ENCODE measurements around the gene TBC1D5.

The TBC1D5 gene

GRCh38 chr3:17260257-17260656, 482.2 kb downstream of the TBC1D5 start:
- DNase-seq: no peak

DNA sequence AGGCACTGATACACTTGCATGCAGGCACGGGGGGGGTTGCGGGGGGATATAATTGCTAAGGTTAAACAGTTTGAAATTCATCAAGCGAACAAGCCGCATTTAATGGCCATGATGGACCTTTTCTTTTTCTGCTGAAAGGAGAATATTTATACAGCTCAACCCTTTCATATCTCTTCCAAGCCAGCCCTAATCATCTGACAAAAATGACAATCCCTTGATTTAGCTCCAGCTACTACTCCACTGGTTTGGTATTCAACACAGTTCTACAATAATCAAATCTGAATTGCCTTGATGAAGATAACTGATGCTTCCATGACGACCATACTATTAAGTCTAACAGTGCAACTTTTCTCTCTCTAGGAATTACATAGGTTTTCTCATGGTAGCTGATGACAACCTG, 482.7 kb downstream of the TBC1D5 start:
- DNase-seq: no peak

DNA sequence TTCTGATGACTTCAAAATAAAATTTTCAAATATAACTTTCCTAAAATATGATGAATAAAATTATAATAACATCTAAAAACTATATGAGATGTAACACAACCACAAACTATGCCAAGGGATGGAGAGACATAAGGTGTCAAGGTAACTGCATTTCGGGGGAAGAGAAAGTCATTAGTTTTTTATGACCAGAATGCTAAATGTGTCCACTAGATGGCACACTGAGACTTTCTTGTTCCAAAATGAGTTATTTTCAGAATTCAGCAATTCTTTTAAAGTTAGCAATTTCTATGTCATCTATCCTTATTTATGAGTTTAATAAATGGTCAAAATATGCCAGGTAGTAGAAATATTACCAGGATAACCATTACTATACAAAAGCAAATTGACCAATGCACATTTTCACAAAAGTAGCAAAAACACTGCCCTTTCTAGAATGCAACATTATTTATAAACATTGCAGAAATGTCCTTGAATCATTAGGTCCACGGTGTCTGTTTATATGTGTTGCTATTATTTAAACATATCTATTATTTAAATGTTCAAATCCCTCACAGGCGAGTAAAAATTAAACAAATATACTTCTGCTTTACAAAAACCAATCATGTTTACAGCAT, 483.5 kb downstream of the TBC1D5 start:
- DNase-seq: no peak

DNA sequence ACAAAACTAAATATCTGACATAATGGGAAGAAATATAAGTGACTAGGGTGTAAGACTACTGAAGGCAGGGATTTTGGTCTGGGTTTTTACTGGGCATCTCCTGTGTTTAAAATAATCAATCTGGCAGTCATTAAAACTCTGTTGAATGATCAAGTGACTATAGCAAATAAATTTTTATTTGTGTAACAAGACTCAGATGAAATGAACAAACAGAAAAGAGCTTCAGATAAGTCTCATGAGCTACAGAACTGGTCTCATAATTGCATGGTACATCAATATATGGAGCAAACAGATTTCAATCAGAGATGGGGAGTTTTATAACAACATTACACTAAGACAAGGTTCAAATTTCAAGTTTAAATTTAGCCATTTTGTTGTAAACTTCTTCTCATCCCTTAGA, 485.2 kb downstream of the TBC1D5 start:
- no peak for DNase-seq

- DNase-seq: no peak
These were observed 498.8 kb downstream of the TBC1D5 start for GRCh38 chr3:17243621-17244020.

- DNase-seq: no peak
These were observed 503.0 kb downstream of the TBC1D5 start for GRCh38 chr3:17239417-17239816.

- no peak for DNase-seq
These were observed 504.4 kb downstream of the TBC1D5 start for GRCh38 chr3:17238023-17238422.

DNA sequence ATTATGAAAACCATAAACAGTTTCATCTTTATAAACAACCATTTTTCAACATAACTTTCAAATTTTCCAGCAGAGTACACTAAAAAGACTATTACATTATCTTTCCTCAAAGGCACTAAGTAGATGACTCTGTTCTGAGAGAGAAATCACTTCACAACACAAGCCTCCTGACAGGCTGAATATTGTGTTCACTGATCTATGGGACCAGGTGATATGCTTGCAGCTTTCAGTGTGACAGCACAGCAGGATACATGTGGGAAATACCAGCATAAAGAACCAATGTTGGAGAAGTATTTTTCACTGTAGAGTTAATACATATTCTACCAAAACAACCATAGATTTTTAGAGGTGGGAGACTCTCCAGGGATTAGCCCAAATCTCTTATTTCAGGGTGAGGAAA, 507.1 kb downstream of the TBC1D5 start:
- no peak for DNase-seq

GRCh38 chr3:17234382-17234781, 508.0 kb downstream of the TBC1D5 start:
- no peak for DNase-seq

DNA sequence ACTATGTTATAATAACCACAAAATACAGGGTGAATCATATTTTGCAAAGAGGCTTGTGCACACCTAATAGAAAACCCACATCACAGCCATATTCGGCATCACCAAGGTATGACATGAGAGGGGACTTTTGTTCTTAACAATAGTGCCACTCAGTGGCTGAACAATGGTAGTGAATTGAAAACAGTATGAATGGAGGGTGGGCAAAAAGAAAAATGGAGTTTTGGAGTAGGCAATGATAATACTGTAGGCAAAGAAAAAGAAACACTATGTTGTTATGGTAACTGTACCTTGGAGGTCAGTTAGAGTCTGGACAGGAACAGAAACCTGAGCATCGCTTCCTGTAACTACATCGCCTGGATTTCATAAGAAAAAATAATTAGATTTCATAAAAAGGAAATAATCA, 509.0 kb downstream of the TBC1D5 start:
- DNase-seq: no peak

- DNase-seq: no peak
These were observed 510.0 kb downstream of the TBC1D5 start for GRCh38 chr3:17232442-17232841.

DNA sequence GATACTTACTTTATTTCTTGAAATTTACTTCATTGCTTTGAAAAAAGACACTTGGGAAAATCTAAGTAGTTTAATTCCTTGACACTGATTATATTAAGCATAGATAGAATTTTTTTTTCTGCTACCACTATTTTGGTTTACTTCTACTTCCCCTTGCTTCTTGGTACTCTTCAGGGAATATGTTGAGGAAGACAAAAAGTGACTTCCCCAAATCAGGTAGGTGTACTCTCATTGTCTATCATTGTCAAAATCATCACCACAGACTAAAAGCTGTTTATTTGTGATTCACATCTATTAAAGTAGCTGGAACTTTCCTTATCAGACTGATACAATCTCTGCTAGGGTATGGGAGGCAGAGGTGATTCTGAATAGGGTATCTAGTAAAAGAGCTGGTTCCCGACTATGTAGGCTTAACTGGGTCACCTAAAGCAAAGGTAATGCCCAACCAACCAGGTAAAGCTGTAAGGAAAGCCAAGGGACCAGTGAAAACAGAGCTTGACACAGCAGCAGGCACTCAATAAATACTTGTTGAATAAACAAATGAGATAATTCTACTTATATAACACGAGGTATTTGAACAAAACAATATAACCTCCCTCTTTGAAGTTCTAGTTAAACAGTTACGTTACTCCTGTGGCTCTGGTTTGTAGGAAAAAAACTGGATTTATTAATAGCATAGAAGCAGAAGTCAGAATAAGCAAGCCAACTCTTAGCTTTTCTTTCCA, 510.7 kb downstream of the TBC1D5 start:
- DNase-seq: no peak

DNA sequence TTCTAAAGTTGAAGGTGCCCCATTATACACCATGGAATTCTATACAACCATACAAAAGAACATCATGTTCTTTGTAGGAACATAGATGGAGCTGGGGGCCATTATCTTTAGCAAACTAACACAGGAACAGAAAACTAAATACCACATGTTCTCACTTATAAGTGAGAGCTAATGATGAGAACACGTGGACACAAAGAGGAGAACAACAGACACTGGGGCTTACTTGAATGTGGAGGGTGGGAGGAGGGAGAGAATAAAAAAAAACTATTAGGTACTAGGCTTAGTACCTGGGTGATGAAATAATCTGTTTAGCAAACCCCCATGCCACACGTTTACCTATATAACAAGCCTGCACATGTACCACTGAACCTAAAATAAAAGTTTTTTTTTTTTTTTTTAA, 515.0 kb downstream of the TBC1D5 start:
- DNase-seq: no peak

GRCh38 chr3:17221529-17221928, 520.9 kb downstream of the TBC1D5 start:
- DNase-seq: no peak

GRCh38 chr3:17219593-17219992, 522.8 kb downstream of the TBC1D5 start:
- DNase-seq: no peak

- no peak for DNase-seq
These were observed 523.8 kb downstream of the TBC1D5 start for GRCh38 chr3:17218587-17218986.

DNA sequence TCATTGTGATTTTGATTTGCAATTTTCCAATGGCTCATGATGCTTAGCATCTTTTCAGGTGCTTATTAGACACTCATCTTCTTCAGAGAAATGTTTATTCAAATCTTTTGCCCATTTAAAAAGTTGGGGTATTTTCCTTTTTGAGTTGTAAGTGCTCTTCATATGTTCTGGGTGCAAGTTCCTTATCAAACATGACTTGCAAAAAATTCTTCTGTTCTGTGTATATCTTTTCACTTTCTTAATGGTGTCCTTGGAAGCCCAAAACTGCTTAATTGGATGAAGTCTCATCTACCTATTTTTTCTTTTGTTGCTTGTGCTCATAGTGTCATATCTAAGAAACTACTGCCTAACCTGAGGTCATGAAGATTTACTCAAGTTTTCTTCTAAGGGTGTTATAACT, 524.8 kb downstream of the TBC1D5 start:
- no peak for DNase-seq

GRCh38 chr3:17213102-17213501, 529.3 kb downstream of the TBC1D5 start:
- no peak for DNase-seq

DNA sequence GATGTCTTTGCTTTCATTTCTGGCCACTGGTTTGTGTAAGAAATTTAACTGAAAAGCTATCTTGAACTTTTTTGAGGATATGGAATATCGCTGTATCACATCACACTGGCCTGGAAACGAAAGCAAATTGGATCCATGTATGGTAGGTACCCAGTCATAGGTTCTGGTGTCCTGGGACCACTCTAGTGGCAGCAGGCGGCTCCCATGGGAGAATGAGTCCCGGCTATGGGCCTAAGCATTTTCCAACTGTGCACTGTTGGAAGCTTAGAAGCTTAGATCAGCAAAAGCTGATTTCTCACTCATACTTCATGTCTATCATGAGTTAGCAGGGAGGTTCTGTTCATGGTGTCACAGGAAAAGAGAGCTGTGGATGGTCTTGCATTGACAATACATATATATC, 534.5 kb downstream of the TBC1D5 start:
- DNase-seq: no peak

- DNase-seq: no peak
These were observed 535.4 kb downstream of the TBC1D5 start for GRCh38 chr3:17207019-17207418.

DNA sequence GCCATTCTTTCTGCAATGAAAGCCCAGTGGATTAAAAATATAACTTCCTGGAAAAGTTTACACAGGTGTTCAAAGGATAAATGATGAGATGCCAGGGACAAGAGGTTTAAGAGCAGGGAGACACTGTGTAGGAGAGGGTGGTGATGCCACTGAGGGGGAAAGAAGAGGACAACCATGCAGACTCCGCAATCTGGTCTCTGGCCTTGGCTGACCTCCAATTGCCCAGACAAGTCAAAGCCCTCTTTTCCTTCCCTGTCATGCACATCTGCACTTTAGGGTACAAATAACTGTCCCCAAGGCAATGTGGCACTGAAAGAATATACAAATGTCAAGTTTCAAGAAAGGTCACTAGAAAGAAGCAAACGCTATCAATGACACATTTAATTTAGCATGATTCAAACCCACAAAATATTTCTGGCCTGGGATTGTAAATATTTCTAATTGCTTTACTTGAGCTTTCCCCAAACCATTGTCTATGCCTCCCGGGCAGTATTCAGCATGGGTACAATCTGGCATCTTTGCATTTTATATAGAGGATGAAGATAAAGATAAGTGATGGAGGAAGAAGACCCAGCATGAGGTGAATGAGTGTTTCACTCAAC, 538.3 kb downstream of the TBC1D5 start:
- DNase-seq: no peak

DNA sequence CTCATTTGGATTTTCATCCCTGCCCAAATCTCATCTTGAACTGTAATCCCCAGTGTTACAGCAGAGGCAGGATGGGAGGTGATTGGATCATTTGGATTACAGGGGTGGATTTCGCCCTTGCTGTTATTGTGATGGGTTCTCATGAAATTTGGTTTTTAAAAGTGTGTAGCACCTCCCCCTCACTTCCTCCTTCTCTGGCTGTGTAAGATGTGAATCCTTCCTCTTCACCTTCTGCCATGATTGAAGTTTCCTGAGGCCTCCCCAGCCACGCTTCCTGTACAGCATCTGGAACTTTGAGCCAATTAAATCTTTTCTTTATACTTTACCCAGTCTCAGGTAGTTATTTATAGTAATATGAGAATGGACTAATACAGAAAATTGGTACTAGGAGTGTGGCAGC, 540.9 kb downstream of the TBC1D5 start:
- no peak for DNase-seq

DNA sequence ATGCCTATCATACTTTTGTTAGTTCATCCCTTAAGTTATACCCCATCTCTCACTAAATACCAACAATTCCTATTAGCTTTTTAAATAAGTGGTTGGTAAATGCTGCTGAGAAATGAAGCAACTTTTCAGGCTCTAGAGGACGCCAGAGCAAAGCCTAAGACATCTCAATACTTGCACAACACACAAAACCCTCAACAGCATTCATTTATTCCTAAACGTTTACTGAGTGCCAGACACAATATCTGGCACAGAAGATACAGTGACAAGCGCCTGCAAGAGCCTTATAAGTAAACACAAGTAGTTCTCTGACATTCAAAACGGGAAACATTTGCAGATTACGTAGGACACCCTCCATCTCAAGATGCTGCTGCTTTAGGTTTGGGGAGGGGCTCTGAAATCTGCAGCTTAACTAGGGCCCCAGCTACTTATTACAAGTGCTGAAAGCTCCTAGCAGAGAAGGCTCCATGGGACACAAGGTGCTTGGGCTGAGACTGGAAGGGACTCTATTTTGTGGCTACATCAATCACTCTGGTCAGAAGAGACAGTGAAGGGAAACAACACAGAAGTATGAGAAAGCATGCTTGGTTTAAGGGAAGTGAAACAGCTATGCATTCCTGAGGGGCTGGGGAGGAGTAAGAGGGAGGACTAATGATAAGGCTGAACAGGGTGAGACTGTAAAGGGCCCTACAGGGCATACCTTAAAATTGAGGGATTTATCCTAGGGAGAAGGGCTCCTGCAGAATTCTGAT, 546.4 kb downstream of the TBC1D5 start:
- DNase-seq: no peak

GRCh38 chr3:17195192-17195611, 547.2 kb downstream of the TBC1D5 start:
- no peak for DNase-seq
